ENCODE data around the gene PXN. TPM values are rescaled to one million over a fixed set of nuclear protein-coding genes. Genes with fewer than 3 reads are reported as not detected.
A peak's percentile ranks its signal among the peaks of the same experiment; 100 is the strongest.

The PXN gene
- total RNA-seq, 2 donors from 2014 or later, result 29.3 to 35.9 TPM

DNA sequence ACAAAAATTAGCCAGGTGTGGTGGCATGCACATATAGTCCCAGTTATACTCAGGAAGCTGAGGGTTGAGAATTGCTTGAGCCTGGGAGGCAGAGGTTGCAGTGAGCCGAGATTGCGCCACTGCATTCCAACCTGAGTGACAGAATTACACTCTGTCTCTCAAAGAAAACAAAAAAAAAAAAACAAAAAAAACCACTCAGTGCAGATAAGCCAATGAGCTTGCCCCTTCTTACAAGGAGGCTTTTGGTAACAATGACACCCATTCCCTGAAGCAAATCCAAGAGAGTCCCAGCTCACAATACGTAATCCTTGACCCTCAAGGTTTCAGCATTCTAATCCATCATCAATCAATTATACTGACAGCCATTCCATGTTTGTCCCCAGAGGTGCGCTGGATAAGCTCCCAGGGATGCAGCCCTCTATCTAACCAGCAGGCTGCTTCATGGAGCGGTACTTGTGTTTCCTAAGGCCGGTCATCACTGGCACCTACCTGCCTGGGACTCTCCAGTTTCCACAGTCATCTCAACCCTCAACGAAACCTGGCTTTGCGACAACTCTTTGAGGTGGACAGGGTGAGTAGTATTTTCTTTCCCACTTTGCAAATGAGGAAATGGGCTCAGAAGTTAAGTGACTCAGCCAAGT is 83.4 kb downstream of the PXN start:
- H3K27me3 ChIP-seq, result no peaks in the 10 kb centered on the region
- intact Hi-C loops (cut with DNase I), result no loop called here

DNA sequence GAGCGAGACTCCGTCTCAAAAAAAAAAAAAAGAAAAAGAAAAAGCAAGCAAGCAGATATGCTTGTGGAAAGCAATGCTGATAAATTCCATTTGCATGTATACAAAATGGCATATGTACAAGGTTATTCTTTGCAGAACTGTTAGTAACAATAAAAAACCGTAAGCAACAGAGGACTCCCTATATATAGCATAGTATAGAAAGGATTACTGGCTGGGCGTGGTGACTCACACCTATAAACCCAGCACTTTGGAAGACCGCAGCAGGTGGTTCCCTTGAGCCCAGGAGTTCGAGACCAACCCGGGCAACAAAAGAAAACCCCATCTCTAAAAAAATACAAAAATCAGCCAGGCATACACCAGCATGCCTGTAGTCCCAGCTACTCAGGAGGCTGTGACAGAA is 84.6 kb downstream of the PXN start:
- no peak for DNase-seq
- WGBS, 2 donors, result 94 to 96% methylated on average over 7 of the region's 7 CpGs
- no peaks in the 10 kb centered on the region for H3K27me3 ChIP-seq
- intact Hi-C loops (cut with DNase I), result no loop called here
- H3K27ac ChIP-seq, result no peak overlapping the region
- no peak overlapping the region for H3K4me3 ChIP-seq
- TF ChIP-seq, protein P1, sequence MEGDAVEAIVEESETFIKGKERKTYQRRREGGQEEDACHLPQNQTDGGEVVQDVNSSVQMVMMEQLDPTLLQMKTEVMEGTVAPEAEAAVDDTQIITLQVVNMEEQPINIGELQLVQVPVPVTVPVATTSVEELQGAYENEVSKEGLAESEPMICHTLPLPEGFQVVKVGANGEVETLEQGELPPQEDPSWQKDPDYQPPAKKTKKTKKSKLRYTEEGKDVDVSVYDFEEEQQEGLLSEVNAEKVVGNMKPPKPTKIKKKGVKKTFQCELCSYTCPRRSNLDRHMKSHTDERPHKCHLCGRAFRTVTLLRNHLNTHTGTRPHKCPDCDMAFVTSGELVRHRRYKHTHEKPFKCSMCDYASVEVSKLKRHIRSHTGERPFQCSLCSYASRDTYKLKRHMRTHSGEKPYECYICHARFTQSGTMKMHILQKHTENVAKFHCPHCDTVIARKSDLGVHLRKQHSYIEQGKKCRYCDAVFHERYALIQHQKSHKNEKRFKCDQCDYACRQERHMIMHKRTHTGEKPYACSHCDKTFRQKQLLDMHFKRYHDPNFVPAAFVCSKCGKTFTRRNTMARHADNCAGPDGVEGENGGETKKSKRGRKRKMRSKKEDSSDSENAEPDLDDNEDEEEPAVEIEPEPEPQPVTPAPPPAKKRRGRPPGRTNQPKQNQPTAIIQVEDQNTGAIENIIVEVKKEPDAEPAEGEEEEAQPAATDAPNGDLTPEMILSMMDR (IDR thresholded peaks at IDR 0.05), result no peak
- no peak for TF ChIP-seq POLR2A (IDR thresholded peaks at IDR 0.05)
- peaks cover 0 to 36% of the 10 kb centered on the region in 2 donors for H3K36me3 ChIP-seq (replicated peaks in 1 of 2; ENCODE audit: insufficient read depth in 1 of 2, low read depth in 2 of 2)
- no peak for ATAC-seq
- H3K9me3 ChIP-seq, result no peaks in the 10 kb centered on the region
- peaks cover 13% of the 10 kb centered on the region for H3K4me1 ChIP-seq

More for the DNA sequence above, 83.4 kb downstream of the PXN start:
- TF ChIP-seq, protein P1 (IDR thresholded peaks at IDR 0.05), result no peak
- no peak for TF ChIP-seq POLR2A (IDR thresholded peaks at IDR 0.05)
- ATAC-seq, result peak; percentile 65
- peaks cover 13% of the 10 kb centered on the region for H3K4me1 ChIP-seq
- 64 to 69% methylated on average over 7 to 8 of the region's 8 CpGs for WGBS, 2 donors
- peaks cover 0 to 33% of the 10 kb centered on the region in 2 donors for H3K36me3 ChIP-seq (replicated peaks in 1 of 2; ENCODE audit: insufficient read depth in 1 of 2, low read depth in 2 of 2)
- DNase-seq, result peak in 1 of 4 donors; percentile 32
- H3K4me3 ChIP-seq, result no peak overlapping the region
- H3K27ac ChIP-seq, result peak overlapping the region in 2 of 4 donors; percentile 16 to 32
- H3K9me3 ChIP-seq, result no peaks in the 10 kb centered on the region

DNA sequence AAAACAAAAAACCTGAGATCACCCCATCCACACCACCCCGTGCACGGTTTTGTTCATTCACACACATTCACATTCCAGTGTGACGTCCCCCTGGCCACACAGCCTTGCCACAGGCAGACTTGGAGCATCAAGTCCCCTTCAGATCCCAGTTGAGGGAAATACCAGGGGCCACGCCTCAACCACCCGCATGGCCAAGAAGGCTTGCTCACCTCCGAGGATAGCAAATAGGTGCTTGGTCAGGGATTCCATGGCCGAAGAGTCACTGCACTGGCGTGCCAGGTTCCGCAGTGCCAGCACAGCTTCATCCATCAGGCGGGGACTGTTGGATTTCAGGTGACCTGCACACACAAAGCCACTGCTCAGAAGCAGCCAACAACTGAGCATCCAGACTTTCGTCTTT is 90.0 kb downstream of the PXN start:
- Histone ChIP-seq H3K27ac (no peak overlapping the region), H3K9me3 (no peaks in the 10 kb centered on the region), H3K36me3 (replicated peaks in 1 of 2; ENCODE audit: insufficient read depth in 1 of 2, low read depth in 2 of 2) (peaks cover 20 to 41% of the 10 kb centered on the region in 2 donors), H3K27me3 (no peaks in the 10 kb centered on the region), H3K4me3 (no peak overlapping the region), H3K4me1 (peaks cover 8% of the 10 kb centered on the region)
- WGBS, 2 donors, result 94 to 98% methylated on average over 9 to 11 of the region's 11 CpGs
- intact Hi-C loops (cut with DNase I), result no loop called here
- ATAC-seq (no peak), DNase-seq (no peak)
- TF ChIP-seq, protein P1 (IDR thresholded peaks at IDR 0.05), result no peak
- no peak for TF ChIP-seq POLR2A (IDR thresholded peaks at IDR 0.05)

DNA sequence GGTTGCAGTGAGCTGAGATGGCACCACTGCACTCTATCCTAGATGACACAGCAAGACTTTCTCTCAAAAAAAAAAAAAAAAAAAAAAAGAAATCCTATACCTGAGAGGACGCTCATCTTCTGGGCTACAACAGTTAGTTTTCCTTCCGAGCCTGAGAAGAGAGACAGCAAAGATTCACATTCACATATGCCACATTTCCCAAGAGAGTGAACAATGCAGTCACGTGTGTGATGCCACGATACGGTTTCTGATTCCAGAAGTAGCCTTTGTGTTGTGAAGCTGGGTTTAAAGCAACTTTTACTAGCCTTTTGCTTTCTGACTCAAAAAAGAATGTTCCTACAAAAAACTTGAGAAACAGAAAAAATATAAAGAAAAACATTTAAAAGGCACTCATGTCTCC is 90.5 kb downstream of the PXN start:
- DNase-seq (no peak), ATAC-seq (no peak)
- intact Hi-C loops (cut with DNase I), result no loop called here
- TF ChIP-seq, protein P1 (IDR thresholded peaks at IDR 0.05), result no peak
- TF ChIP-seq POLR2A (IDR thresholded peaks at IDR 0.05), result no peak
- Histone ChIP-seq H3K36me3 (replicated peaks in 1 of 2; ENCODE audit: insufficient read depth in 1 of 2, low read depth in 2 of 2) (peaks cover 22 to 43% of the 10 kb centered on the region in 2 donors), H3K4me3 (no peak overlapping the region), H3K9me3 (no peaks in the 10 kb centered on the region), H3K27ac (no peak overlapping the region), H3K4me1 (peaks cover 8% of the 10 kb centered on the region), H3K27me3 (no peaks in the 10 kb centered on the region)
- 93% methylated on average over 5 of the region's 5 CpGs for WGBS, 2 donors

DNA sequence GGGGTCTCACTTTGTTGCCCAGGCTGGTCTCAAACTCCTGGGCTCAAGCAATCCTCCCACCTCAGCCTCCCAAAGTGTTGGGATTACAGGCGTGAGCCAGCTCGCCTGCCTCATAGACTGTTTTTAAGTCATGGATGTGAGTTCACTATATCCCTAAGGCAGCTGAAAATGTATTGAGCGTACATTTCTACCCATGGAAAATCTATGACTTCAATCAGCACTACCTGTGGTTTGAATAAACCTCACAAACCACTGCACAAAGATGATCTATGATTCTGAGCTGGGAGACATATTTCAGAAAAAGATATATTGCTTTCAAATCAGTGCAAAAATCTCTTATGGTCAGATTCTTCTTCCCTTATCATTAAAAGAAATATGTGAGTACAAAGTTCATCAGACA is 93.5 kb downstream of the PXN start:
- TF ChIP-seq POLR2A (IDR thresholded peaks at IDR 0.05), result no peak
- Histone ChIP-seq H3K9me3 (no peaks in the 10 kb centered on the region), H3K27me3 (no peaks in the 10 kb centered on the region), H3K4me3 (no peak overlapping the region), H3K4me1 (no peaks in the 10 kb centered on the region), H3K36me3 (replicated peaks in 1 of 2; ENCODE audit: insufficient read depth in 1 of 2, low read depth in 2 of 2) (peaks cover 23 to 46% of the 10 kb centered on the region in 2 donors), H3K27ac (no peak overlapping the region)
- ATAC-seq (no peak), DNase-seq (no peak)
- intact Hi-C loops (cut with DNase I), result no loop called here
- 84 to 93% methylated on average over 3 of the region's 3 CpGs for WGBS, 2 donors

Data from body of pancreas (tissue), 4 donors.